ENCODE results near the gene MTAP.

DNA sequence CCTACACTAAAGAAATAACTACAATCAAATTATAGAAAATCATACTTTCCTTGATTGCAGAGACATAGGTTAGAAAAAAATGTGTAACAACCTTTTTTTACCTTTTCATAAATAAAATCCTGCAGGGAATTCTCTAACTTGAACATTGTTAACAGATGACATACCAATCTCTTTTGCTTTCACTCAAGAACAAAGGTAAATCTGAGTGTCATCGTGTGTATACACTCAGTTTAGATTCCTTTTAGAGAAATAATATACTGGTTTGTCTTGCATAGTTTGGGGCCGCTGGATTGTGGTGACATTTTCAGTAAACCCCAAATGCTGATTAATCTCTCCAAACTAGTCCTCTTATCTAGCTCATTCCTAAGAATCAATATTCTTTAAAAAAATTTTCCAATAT is 20.8 kb upstream of the MTAP start:
- TF ChIP-seq, protein P1, sequence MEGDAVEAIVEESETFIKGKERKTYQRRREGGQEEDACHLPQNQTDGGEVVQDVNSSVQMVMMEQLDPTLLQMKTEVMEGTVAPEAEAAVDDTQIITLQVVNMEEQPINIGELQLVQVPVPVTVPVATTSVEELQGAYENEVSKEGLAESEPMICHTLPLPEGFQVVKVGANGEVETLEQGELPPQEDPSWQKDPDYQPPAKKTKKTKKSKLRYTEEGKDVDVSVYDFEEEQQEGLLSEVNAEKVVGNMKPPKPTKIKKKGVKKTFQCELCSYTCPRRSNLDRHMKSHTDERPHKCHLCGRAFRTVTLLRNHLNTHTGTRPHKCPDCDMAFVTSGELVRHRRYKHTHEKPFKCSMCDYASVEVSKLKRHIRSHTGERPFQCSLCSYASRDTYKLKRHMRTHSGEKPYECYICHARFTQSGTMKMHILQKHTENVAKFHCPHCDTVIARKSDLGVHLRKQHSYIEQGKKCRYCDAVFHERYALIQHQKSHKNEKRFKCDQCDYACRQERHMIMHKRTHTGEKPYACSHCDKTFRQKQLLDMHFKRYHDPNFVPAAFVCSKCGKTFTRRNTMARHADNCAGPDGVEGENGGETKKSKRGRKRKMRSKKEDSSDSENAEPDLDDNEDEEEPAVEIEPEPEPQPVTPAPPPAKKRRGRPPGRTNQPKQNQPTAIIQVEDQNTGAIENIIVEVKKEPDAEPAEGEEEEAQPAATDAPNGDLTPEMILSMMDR (IDR thresholded peaks at IDR 0.05) = no peak
- TF ChIP-seq EZH2 (IDR thresholded peaks at IDR 0.05; ENCODE audit: borderline replicate concordance, insufficient read depth, low read depth, low read length, poor library complexity, severe bottlenecking) = no peak

Data from B cell (primary cell).